ENCODE data around the gene GCLC.

GRCh38 chr6:53465732-53466131 is 79.2 kb downstream of the GCLC start:
- TF ChIP-seq EP300 (conservative IDR thresholded peaks at IDR 0.05; ENCODE audit: poor library complexity, severe bottlenecking) (no peak), CTCF (IDR thresholded peaks at IDR 0.05; ENCODE audit: poor library complexity, severe bottlenecking) (no peak), EZH2 (IDR thresholded peaks at IDR 0.05; ENCODE audit: borderline replicate concordance, insufficient read depth, low read length, poor library complexity, severe bottlenecking) (no peak), SMC3 (conservative IDR thresholded peaks at IDR 0.05; ENCODE audit: poor library complexity) (no peak)

All from neural cell (in vitro differentiated cells).